GM23338 (cell line): Measurements from ENCODE around the gene CCDC57. TPM values are rescaled to one million over a fixed set of nuclear protein-coding genes. Genes with fewer than 3 reads are reported as not detected.

Experiments
- ATAC-seq: fragments of 200-7000 bp; cut with Tn5 transposase; 3 replicates; pipeline ENCODE4 v1.9.1; 2020
- DNase-seq: peaks from one replicate; pipeline ENCODE4 v3.0.0-alpha.2; 2015; ENCODE audit warnings: low spot score
- H2AFZ ChIP-seq: fragments of 200-600 bp; sonication (generic); 2 replicates; pipeline ENCODE4 v1.8.0; 2016; ENCODE audit warnings: antibody characterized with exemption, mild to moderate bottlenecking, moderate library complexity
- H3F3A ChIP-seq: fragments of 200-600 bp; sonication (generic); replicated peaks from 2 replicates; pipeline ENCODE4 v1.8.0; 2017; ENCODE audit warnings: antibody characterized with exemption, mixed run types, low read depth
- H3K27ac ChIP-seq: fragments of 200-600 bp; sonication (generic); 2 replicates; pipeline ENCODE4 v1.6.1; 2016; ENCODE audit warnings: low read depth
- H3K27me3 ChIP-seq: fragments of 200-600 bp; sonication (generic); 2 replicates; pipeline ENCODE4 v1.8.0; 2016; ENCODE audit warnings: mild to moderate bottlenecking, mixed run types, moderate library complexity; ENCODE audit not compliant: insufficient read depth
- H3K36me3 ChIP-seq: fragments of 200-600 bp; sonication (generic); 2 replicates; pipeline ENCODE4 v1.8.0; 2016; ENCODE audit warnings: mild to moderate bottlenecking; ENCODE audit not compliant: insufficient read depth
- H3K4me1 ChIP-seq: fragments of 200-600 bp; sonication (generic); 2 replicates; pipeline ENCODE4 v1.8.0; 2016; ENCODE audit warnings: mild to moderate bottlenecking, moderate library complexity; ENCODE audit not compliant: insufficient read depth
- H3K4me2 ChIP-seq: fragments of 200-600 bp; sonication (generic); 2 replicates; pipeline ENCODE4 v1.7.1; 2017; ENCODE audit warnings: mixed run types
- H3K4me3 ChIP-seq: fragments of 200-600 bp; sonication (generic); 2 replicates; pipeline ENCODE4 v1.6.1; 2016; ENCODE audit warnings: mixed run types
- H3K79me2 ChIP-seq: fragments of 200-600 bp; sonication (generic); replicated peaks from 2 replicates; pipeline ENCODE4 v1.8.0; 2017; ENCODE audit warnings: mild to moderate bottlenecking; ENCODE audit not compliant: insufficient read depth
- H3K9me2 ChIP-seq: fragments of 200-600 bp; sonication (generic); 2 replicates; pipeline ENCODE4 v1.8.0; 2017; ENCODE audit not compliant: insufficient read depth
- H4K20me1 ChIP-seq: fragments of 200-600 bp; sonication (generic); replicated peaks from 2 replicates; pipeline ENCODE4 v1.8.0; 2017; ENCODE audit warnings: mild to moderate bottlenecking; ENCODE audit not compliant: insufficient read depth
- H3K27ac Mint-ChIP-seq: 2 replicates; pipeline ENCODE4 v1.8.0; 2020; ENCODE audit warnings: inconsistent platforms, mild to moderate bottlenecking, moderate library complexity, mixed read lengths
- H3K27me3 Mint-ChIP-seq: 3 replicates; pipeline ENCODE4 v1.8.0; 2022; ENCODE audit warnings: low read depth, mild to moderate bottlenecking, moderate library complexity, mixed read lengths, inconsistent platforms; ENCODE audit not compliant: insufficient read depth, poor library complexity
- H3K36me3 Mint-ChIP-seq: 3 replicates; pipeline ENCODE4 v1.8.0; 2021; ENCODE audit warnings: low read depth, mild to moderate bottlenecking, inconsistent platforms, moderate library complexity, mixed read lengths
- H3K4me1 Mint-ChIP-seq: 3 replicates; pipeline ENCODE4 v1.8.0; 2020; ENCODE audit warnings: mild to moderate bottlenecking, inconsistent platforms, mixed read lengths
- H3K4me3 Mint-ChIP-seq: 3 replicates; pipeline ENCODE4 v1.8.0; 2021; ENCODE audit warnings: moderate library complexity, mild to moderate bottlenecking, inconsistent platforms, mixed read lengths
- H3K9me3 Mint-ChIP-seq: 3 replicates; pipeline ENCODE4 v1.8.0; 2020; ENCODE audit warnings: moderate library complexity, mild to moderate bottlenecking, inconsistent platforms, mixed read lengths
- EZH2 ChIP-seq: fragments of 200-600 bp; sonication (generic); IDR thresholded peaks from one replicate; pipeline ENCODE4 v1.8.0; 2017; ENCODE audit warnings: antibody characterized with exemption, mild to moderate bottlenecking, low read depth; ENCODE audit not compliant: unreplicated experiment
- JUNB ChIP-seq: IDR thresholded peaks from one replicate; pipeline ENCODE4 v1.6.1; 2016; ENCODE audit warnings: antibody characterized with exemption; ENCODE audit not compliant: unreplicated experiment
- NANOG ChIP-seq: IDR thresholded peaks from 2 replicates; pipeline ENCODE4 v1.6.1; 2016; ENCODE audit warnings: antibody characterized with exemption, borderline replicate concordance
- STAT1 ChIP-seq: IDR thresholded peaks from one replicate; pipeline ENCODE4 v1.6.1; 2016; ENCODE audit warnings: antibody characterized with exemption; ENCODE audit not compliant: unreplicated experiment
- ZNF331 ChIP-seq: fragments of 250-450 bp; sonication (Bioruptor Pico); IDR thresholded peaks from 2 replicates; pipeline ENCODE4 v1.5.0; 2020; ENCODE audit warnings: low read depth, mild to moderate bottlenecking, moderate library complexity
- ZNF462 ChIP-seq: fragments of 250-450 bp; sonication (Bioruptor Pico); IDR thresholded peaks from 2 replicates; pipeline ENCODE4 v1.5.0; 2020; ENCODE audit warnings: mild to moderate bottlenecking, moderate library complexity
- polyA plus RNA-seq: library from polyadenylated mRNA; unstranded; fragments of >200 nt; fragmentation: Nextera tagmentation; extraction: Ambion mirVana; gene quantifications from 2 replicates; pipeline ENCODE4 v1.2.1, GENCODE V29; 2016
- total RNA-seq: library from RNA; depleted of rRNA; stranded (reverse); fragments of >200 nt; shearing (Covaris generic); gene quantifications from 2 replicates; pipeline ENCODE4 v1.2.3, GENCODE V29; 2014
- TF ChIP-seq, protein P1 (sequence below), 2 experiments: fragments of 200-600 bp in 1 of 2; sonication (generic) in 1 of 2; conservative IDR thresholded peaks; 2 replicates each; pipeline versions ENCODE4 v1.5.1 to v1.6.1; 2016 to 2017; ENCODE audit warnings: antibody characterized with exemption in 2 of 2, low read depth in 2 of 2, mild to moderate bottlenecking in 2 of 2, moderate library complexity in 1 of 2
- TF ChIP-seq, protein P2 (sequence below): IDR thresholded peaks from 2 replicates; pipeline ENCODE4 v1.6.1; 2016; ENCODE audit warnings: antibody characterized with exemption

The CCDC57 gene
- total and polyA plus RNA-seq, 2 experiments from 2014 or later = 7.0 to 16.3 TPM

DNA sequence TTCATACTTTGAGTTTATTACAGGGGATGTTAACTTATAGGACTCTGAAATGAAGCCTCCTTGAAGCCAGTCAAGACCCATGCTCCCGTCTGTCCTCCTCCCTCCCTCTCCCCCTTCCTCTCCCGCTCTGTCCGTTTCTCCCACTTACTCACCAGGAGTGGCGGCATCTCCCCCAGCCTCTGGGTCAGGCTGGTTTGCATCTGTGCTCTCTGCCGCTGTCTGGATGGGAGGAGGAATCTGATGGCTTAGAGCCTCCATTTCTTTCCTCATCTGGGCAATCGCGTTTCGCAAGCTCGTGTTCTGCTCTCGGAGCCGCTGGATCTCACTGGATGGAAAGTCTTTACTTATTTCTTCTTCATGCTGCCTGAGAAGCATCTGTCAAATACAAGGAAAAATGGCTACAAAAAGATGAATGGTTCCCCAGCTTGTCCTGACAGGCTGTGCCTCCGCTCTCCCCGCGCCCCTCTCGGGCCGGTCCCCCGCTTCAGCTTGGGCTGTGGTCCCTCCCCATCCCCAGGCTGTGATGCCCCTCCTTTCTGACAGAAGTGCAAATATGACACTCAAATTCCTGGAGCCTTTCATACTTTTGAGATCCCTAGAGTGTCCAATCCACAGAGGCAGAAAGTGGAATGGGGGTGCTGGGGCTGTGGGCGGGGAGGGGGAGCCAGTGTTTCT lies 40.0 kb downstream of the CCDC57 start:
- Histone ChIP-seq H3K4me2 (no peak overlapping the region), H3K27me3 (peaks cover 87% of the 10 kb centered on the region), H2AFZ (no peak overlapping the region), H3K9me2 (no peaks in the 10 kb centered on the region), H3K79me2 (no peaks in the 10 kb centered on the region), H4K20me1 (peaks cover 31% of the 10 kb centered on the region), H3K36me3 (no peaks in the 10 kb centered on the region), H3F3A (peaks cover 6% of the 10 kb centered on the region; the same call in 1 of the 2 replicates), H3K4me3 (no peak overlapping the region), H3K4me1 (peaks cover 22% of the 10 kb centered on the region), H3K27ac (no peak overlapping the region)
- H3K4me3 Mint-ChIP-seq = no peak overlapping the region; the same call in 2 of the 3 replicates
- no peak for DNase-seq
- H3K4me1 Mint-ChIP-seq = peaks cover 38% of the 10 kb centered on the region
- peaks cover 90% of the 10 kb centered on the region for H3K27me3 Mint-ChIP-seq
- no peaks in the 10 kb centered on the region for H3K9me3 Mint-ChIP-seq
- no peak overlapping the region for H3K27ac Mint-ChIP-seq
- H3K36me3 Mint-ChIP-seq = peaks cover 38% of the 10 kb centered on the region
- ATAC-seq = no peak
- TF ChIP-seq EZH2 (no peak), STAT1 (no peak)

GRCh38 chr17:82171750-82172375 lies 40.8 kb downstream of the CCDC57 start:
- peaks cover 41% of the 10 kb centered on the region for H3K36me3 Mint-ChIP-seq
- Histone ChIP-seq H3K27me3 (peaks cover 81% of the 10 kb centered on the region), H3K79me2 (no peaks in the 10 kb centered on the region), H4K20me1 (peaks cover 31% of the 10 kb centered on the region), H3F3A (peaks cover 6% of the 10 kb centered on the region; the same call in 1 of the 2 replicates), H2AFZ (no peak overlapping the region), H3K4me2 (no peak overlapping the region), H3K4me3 (no peak overlapping the region), H3K9me2 (no peaks in the 10 kb centered on the region), H3K4me1 (peaks cover 22% of the 10 kb centered on the region), H3K36me3 (no peaks in the 10 kb centered on the region), H3K27ac (no peak overlapping the region)
- no peak overlapping the region for H3K27ac Mint-ChIP-seq
- H3K4me1 Mint-ChIP-seq = peaks cover 38% of the 10 kb centered on the region
- no peak for ATAC-seq
- H3K4me3 Mint-ChIP-seq = no peak overlapping the region
- peaks cover 2% of the 10 kb centered on the region; the same call in 1 of the 3 replicates for H3K9me3 Mint-ChIP-seq
- H3K27me3 Mint-ChIP-seq = peaks cover 83% of the 10 kb centered on the region
- no peak for DNase-seq
- no peak for TF ChIP-seq JUNB
- TF ChIP-seq, protein P1, sequence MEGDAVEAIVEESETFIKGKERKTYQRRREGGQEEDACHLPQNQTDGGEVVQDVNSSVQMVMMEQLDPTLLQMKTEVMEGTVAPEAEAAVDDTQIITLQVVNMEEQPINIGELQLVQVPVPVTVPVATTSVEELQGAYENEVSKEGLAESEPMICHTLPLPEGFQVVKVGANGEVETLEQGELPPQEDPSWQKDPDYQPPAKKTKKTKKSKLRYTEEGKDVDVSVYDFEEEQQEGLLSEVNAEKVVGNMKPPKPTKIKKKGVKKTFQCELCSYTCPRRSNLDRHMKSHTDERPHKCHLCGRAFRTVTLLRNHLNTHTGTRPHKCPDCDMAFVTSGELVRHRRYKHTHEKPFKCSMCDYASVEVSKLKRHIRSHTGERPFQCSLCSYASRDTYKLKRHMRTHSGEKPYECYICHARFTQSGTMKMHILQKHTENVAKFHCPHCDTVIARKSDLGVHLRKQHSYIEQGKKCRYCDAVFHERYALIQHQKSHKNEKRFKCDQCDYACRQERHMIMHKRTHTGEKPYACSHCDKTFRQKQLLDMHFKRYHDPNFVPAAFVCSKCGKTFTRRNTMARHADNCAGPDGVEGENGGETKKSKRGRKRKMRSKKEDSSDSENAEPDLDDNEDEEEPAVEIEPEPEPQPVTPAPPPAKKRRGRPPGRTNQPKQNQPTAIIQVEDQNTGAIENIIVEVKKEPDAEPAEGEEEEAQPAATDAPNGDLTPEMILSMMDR (conservative IDR thresholded peaks at IDR 0.05; ENCODE audit: low read depth in 2 of 2) = no peak
- TF ChIP-seq, protein P2, sequence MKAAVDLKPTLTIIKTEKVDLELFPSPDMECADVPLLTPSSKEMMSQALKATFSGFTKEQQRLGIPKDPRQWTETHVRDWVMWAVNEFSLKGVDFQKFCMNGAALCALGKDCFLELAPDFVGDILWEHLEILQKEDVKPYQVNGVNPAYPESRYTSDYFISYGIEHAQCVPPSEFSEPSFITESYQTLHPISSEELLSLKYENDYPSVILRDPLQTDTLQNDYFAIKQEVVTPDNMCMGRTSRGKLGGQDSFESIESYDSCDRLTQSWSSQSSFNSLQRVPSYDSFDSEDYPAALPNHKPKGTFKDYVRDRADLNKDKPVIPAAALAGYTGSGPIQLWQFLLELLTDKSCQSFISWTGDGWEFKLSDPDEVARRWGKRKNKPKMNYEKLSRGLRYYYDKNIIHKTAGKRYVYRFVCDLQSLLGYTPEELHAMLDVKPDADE = no peak
- TF ChIP-seq ZNF462 = no peak
- TF ChIP-seq NANOG = no peak
- TF ChIP-seq ZNF331 (CRISPR knock-in tag) = no peak
- TF ChIP-seq STAT1 = no peak
